Esophagus squamous epithelium (tissue), 5 donors: Measurements from ENCODE around the gene DLG2. TPM values are rescaled to one million over a fixed set of nuclear protein-coding genes. Genes with fewer than 3 reads are reported as not detected.

Source experiments
- DNase-seq: peaks from one replicate; lab custom pipeline; 2025; lab: John Stamatoyannopoulos, UW
- H3K27ac ChIP-seq, 4 donors: fragments of 200-600 bp; sonication (generic); one replicate each; pipeline ENCODE4 v1.5.1; 2016 to 2019; ENCODE audit warnings: mild to moderate bottlenecking in 1 of 4
- H3K27me3 ChIP-seq, 4 donors: fragments of 200-600 bp; sonication (generic); 1 replicate in 3 of 4; 2 replicates in 1 of 4; pipeline versions ENCODE4 v1.5.1 to v1.6.0; 2017 to 2021; ENCODE audit warnings: antibody characterized with exemption in 1 of 4
- H3K36me3 ChIP-seq, 3 donors: fragments of 200-600 bp; sonication (generic); one replicate each; pipeline ENCODE4 v1.5.1; 2016 to 2019
- H3K4me1 ChIP-seq, 3 donors: fragments of 200-600 bp; sonication (generic); one replicate each; pipeline ENCODE4 v1.5.1; 2017 to 2019
- H3K4me3 ChIP-seq, 4 donors: fragments of 200-600 bp; sonication (generic); 1 replicate in 3 of 4; 2 replicates in 1 of 4; pipeline ENCODE4 v1.5.1; 2016 to 2019; ENCODE audit warnings: mild to moderate bottlenecking in 2 of 4, moderate library complexity in 1 of 4
- H3K9me3 ChIP-seq, 3 donors: fragments of 200-600 bp; sonication (generic); one replicate each; pipeline ENCODE4 v1.5.1; 2016 to 2019
- POLR2A ChIP-seq, 4 donors: fragments of 450-650 bp; IDR thresholded peaks; one replicate each; pipeline ENCODE4 v1.6.1; 2017; ENCODE audit warnings: antibody characterized with exemption in 4 of 4, mild to moderate bottlenecking in 4 of 4, moderate library complexity in 3 of 4
- WGBS, 2 donors: methylation state at CpG; one replicate each; pipeline ENCODE4 v1.1.5; 2018; 5-methylcytosine and 5-hydroxymethylcytosine counted together
- intact Hi-C: fragments of 100-400 bp; cut with DNase I; formaldehyde crosslinking; loops from one replicate; pipeline ENCODE4 v1.15.0; 2022
- total RNA-seq, 4 donors: library from RNA; depleted of rRNA; stranded (reverse); fragments of >200 nt; gene quantifications; one replicate each; pipeline ENCODE4 v1.1.0, GENCODE V29; 2016
- TF ChIP-seq, protein P1 (sequence below), 6 experiments: fragments of 450-650 bp in 4 of 6; fragments of 200-600 bp in 2 of 6; sonication (generic) in 2 of 6; IDR thresholded peaks; one replicate each; pipeline ENCODE4 v1.5.1; 2016 to 2019; ENCODE audit warnings: antibody characterized with exemption in 6 of 6, mild to moderate bottlenecking in 4 of 6, moderate library complexity in 4 of 6
- donor health status: DM: yes; HTN: yes; CAD: no.

DLG2 gene
- total RNA-seq, 4 donors from 2014 or later: 2.9 to 27.7 (median 12.6) TPM

GRCh38 chr11:84886344-84886743 lies 740.8 kb downstream of the DLG2 start:
- DNase-seq: no peak
- 5% methylated on average over 1 of the region's 1 CpG for WGBS, 2 donors
- Histone ChIP-seq H3K4me1 (no peaks in the 10 kb centered on the region), H3K9me3 (no peaks in the 10 kb centered on the region), H3K4me3 (no peak overlapping the region), H3K27me3 (no peaks in the 10 kb centered on the region), H3K27ac (no peak overlapping the region), H3K36me3 (no peaks in the 10 kb centered on the region)
- TF ChIP-seq POLR2A (IDR thresholded peaks at IDR 0.05): no peak
- TF ChIP-seq, protein P1, sequence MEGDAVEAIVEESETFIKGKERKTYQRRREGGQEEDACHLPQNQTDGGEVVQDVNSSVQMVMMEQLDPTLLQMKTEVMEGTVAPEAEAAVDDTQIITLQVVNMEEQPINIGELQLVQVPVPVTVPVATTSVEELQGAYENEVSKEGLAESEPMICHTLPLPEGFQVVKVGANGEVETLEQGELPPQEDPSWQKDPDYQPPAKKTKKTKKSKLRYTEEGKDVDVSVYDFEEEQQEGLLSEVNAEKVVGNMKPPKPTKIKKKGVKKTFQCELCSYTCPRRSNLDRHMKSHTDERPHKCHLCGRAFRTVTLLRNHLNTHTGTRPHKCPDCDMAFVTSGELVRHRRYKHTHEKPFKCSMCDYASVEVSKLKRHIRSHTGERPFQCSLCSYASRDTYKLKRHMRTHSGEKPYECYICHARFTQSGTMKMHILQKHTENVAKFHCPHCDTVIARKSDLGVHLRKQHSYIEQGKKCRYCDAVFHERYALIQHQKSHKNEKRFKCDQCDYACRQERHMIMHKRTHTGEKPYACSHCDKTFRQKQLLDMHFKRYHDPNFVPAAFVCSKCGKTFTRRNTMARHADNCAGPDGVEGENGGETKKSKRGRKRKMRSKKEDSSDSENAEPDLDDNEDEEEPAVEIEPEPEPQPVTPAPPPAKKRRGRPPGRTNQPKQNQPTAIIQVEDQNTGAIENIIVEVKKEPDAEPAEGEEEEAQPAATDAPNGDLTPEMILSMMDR (IDR thresholded peaks at IDR 0.05): no peak
- intact Hi-C loops: no loop called here

DNA sequence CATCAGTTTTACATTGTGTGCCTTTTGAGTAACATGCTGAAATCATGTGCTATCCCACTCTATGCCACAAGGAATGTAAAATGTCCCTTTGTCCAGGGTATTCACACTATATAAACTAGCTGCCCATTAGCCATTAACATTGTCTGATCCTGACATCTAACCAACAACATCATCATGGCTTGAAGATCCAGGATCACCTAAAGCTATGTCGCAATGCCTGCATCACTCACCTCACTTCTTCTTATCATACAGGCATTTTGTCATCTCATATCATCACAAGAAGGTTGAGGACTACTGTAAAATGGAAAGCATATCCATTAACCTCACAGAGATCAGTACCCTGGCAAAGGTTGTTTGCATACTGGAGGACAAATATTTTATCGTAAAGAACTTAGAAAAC lies 742.3 kb downstream of the DLG2 start:
- Histone ChIP-seq H3K9me3 (no peaks in the 10 kb centered on the region), H3K4me1 (no peaks in the 10 kb centered on the region), H3K27me3 (no peaks in the 10 kb centered on the region), H3K4me3 (no peak overlapping the region), H3K36me3 (no peaks in the 10 kb centered on the region), H3K27ac (no peak overlapping the region)
- no peak for TF ChIP-seq POLR2A (IDR thresholded peaks at IDR 0.05)
- intact Hi-C loops: no loop called here
- 80 to 98% methylated on average over 2 of the region's 2 CpGs for WGBS, 2 donors
- no peak for DNase-seq

DNA sequence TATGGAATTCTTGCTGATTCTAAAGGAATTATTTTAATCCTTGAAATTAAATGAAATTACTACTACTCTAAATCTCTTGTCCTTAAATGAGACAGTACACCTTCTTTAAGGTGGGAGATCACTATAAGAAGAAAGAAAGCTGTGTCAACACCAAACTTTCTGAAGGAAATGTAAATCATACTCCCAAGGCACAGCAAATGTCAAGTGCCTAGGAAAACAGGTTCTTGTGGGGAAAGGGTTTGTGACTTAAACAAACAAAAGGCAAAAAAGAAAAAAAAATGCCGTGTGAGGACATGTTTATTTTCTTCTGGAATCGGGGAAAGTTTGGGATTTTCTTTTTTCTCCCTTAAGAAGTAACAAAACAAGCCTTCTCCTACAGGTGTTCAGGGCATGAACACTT lies 745.1 kb downstream of the DLG2 start:
- Histone ChIP-seq H3K4me1 (no peaks in the 10 kb centered on the region), H3K36me3 (no peaks in the 10 kb centered on the region), H3K9me3 (peaks cover 0 to under 1% (median 0%) of the 10 kb centered on the region in 3 donors), H3K27me3 (no peaks in the 10 kb centered on the region), H3K4me3 (no peak overlapping the region), H3K27ac (no peak overlapping the region)
- WGBS, 2 donors: 18 to 20% methylated on average over 2 of the region's 2 CpGs
- no peak for DNase-seq
- intact Hi-C loops: no loop called here
- no peak for TF ChIP-seq POLR2A (IDR thresholded peaks at IDR 0.05)
- TF ChIP-seq, protein P1 (IDR thresholded peaks at IDR 0.05): no peak

DNA sequence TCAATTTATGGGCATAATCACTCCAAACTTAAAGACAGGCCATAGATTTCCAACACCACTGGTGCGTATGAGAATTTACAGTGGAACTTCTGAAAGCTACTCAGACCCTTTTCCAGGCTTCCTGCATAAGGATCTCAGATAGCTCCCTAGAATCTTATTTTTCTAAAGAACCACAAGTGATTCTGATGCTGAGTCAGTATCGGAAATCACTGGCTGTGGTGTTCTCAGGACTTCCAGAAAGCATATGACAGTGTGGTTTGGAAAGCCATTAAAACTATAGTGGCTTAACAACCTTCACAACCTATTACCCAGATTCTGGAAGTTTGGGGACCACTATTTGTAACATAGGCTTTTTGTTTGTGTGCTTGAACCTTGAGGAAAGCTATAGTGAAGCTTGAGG lies 756.0 kb downstream of the DLG2 start:
- no peak for DNase-seq
- Histone ChIP-seq H3K4me1 (no peaks in the 10 kb centered on the region), H3K4me3 (no peak overlapping the region), H3K27me3 (no peaks in the 10 kb centered on the region), H3K36me3 (no peaks in the 10 kb centered on the region), H3K9me3 (no peaks in the 10 kb centered on the region), H3K27ac (no peak overlapping the region)
- 94 to 97% methylated on average over 2 of the region's 2 CpGs for WGBS, 2 donors
- TF ChIP-seq POLR2A (IDR thresholded peaks at IDR 0.05): no peak
- TF ChIP-seq, protein P1 (IDR thresholded peaks at IDR 0.05): no peak
- intact Hi-C loops: no loop called here

DNA sequence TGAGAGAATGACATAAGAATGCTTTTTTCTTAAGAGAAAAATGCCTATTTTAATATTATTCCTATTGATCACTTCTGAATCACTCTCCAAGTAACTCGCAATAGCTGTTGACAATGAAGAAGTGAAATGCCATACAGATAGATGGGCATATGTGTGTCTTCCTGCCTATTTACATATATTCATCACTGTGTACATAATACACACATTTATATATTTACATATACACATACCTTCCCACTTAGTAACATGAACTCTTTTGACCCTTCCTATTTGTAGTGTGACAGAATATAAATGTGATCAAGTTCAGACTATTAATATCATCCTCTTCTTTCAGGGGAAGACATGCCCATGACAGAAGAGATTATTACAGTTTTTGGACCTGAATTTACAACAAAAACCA lies 756.7 kb downstream of the DLG2 start:
- Histone ChIP-seq H3K36me3 (no peaks in the 10 kb centered on the region), H3K4me3 (no peak overlapping the region), H3K4me1 (no peaks in the 10 kb centered on the region), H3K27me3 (no peaks in the 10 kb centered on the region), H3K9me3 (no peaks in the 10 kb centered on the region), H3K27ac (no peak overlapping the region)
- DNase-seq: no peak
- TF ChIP-seq, protein P1 (IDR thresholded peaks at IDR 0.05): no peak
- TF ChIP-seq POLR2A (IDR thresholded peaks at IDR 0.05): no peak
- intact Hi-C loops: no loop called here
- WGBS, 2 donors: 77 to 79% methylated on average over 1 of the region's 1 CpG

DNA sequence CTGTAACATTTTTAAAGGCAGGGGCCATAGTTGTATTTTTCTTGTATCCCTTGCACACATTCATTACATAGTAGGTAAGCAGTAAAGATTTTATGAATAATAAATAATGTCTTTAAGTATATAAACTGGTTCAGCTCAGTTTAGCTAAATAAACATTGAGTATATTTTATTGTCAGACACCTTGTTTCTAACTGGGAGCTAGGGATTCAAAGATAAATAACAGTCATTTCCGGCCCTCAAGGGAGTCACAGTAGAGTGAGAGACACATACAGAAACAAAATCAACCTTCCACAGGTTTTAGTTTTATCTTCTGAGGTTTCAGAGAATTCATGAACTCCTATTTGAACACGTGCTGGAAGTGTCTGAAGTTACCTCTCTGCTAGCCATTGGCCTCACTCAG lies 760.2 kb downstream of the DLG2 start:
- no peaks in the 10 kb centered on the region for H3K9me3 ChIP-seq
- no peak overlapping the region for H3K27ac ChIP-seq
- intact Hi-C loops: no loop called here
- H3K27me3 ChIP-seq: no peaks in the 10 kb centered on the region
- WGBS, 2 donors: 21 to 48% methylated on average over 2 of the region's 2 CpGs
- no peaks in the 10 kb centered on the region for H3K4me1 ChIP-seq
- H3K4me3 ChIP-seq: no peak overlapping the region
- TF ChIP-seq, protein P1 (IDR thresholded peaks at IDR 0.05): no peak
- DNase-seq: no peak
- H3K36me3 ChIP-seq: no peaks in the 10 kb centered on the region
